GM19397 (cell line): ENCODE data around the gene ADCK2.
"Not testable (repeated sequence)": the region's sequence is repeated elsewhere in the genome, so short reads cannot be mapped to it uniquely, and the experiment has no call there.

Experiments used
- ATAC-seq: cut with Tn5 transposase; IDR thresholded peaks from one replicate; pipeline ENCODE4 v1.9.1; 2021; ENCODE audit warnings: mild to moderate bottlenecking, moderate library complexity; ENCODE audit not compliant: unreplicated experiment

The ADCK2 gene, protein sequence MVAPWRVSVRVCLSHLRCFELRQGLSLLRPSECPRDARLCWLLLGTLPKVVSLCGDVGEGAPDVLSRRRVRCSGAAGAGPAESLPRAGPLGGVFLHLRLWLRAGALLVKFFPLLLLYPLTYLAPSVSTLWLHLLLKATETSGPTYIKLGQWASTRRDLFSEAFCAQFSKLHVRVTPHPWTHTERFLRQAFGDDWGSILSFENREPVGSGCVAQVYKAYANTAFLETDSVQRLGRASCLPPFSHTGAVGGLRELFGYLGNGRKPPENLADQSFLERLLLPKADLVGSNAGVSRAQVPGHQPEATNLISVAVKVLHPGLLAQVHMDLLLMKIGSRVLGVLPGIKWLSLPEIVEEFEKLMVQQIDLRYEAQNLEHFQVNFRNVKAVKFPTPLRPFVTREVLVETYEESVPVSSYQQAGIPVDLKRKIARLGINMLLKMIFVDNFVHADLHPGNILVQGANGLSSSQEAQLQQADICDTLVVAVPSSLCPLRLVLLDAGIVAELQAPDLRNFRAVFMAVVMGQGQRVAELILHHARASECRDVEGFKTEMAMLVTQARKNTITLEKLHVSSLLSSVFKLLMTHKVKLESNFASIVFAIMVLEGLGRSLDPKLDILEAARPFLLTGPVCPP

GRCh38 chr7:140672382-140673062 is at the start of gene ADCK2:
ADCK2 (plus strand) TSS chr7:140672945; CDS start chr7:140673331, 386 bp downstream.
- ATAC-seq = peak; percentile 56

GRCh38 chr7:140623980-140624379 is 48.8 kb upstream of the ADCK2 start:
- no peak for ATAC-seq

GRCh38 chr7:140624392-140625191 is 48.2 kb upstream of the ADCK2 start:
- ATAC-seq = no peak

DNA sequence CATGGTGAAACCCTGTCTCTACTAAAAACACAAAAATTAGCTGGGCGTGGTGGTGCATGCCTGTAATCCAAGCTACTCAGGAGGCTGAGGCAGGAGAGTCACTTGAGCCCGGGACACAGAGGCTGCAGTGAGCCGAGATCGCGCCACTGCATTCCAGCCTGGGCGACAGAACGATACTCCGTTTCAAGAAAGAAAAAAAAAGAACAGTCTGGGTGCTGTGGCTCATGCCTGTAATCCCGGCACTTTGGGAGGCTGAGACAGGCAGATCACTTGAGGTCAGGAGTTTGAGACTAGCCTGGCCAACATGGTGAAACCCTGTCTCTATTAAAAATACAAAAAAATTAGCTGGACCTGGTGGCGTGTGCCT is 47.6 kb upstream of the ADCK2 start:
- ATAC-seq = not testable (repeated sequence)

- no peak for ATAC-seq
Measured at GRCh38 chr7:140625908-140626868, 46.6 kb upstream of the ADCK2 start.

DNA sequence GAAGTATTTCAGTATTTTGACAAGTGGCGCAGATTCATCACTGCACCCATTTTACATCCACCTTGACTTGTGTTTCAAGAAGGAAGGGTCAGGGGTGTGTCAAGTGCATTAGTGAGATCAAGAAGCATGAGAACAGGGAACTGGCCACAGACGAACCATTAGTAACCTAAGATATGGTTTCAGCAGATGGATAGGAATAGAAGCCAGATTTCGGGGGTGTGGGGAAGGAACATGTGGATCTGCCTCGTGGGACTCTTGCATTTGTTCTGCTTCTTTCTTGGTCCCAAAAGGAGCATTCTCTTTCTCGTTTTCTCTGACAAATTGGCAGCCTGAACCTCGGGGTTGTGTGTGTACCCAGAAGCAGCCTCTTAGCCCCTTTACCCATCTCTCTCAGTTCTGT is 41.7 kb upstream of the ADCK2 start:
- no peak for ATAC-seq

GRCh38 chr7:140631602-140632001 is 41.1 kb upstream of the ADCK2 start:
- no peak for ATAC-seq

DNA sequence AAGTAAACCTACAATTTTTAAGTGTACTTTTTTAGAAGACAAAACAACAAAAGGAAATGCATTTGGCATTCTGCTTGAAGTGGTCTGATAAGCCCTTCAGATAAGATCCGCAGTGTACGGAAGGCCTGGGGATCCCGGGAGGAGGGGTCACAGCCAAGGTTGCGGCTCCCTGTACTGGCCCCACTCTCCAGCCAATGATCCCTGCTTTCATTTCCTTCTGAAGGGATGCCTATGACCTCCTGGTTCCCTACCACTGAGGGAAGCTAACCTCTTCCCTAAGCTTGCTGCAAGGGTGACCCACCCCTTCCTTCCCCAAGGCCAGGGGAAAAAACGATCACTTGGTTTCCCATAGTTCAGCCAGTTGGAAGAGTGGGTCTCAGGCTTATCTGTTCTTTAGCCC is 37.4 kb upstream of the ADCK2 start:
- ATAC-seq = no peak

DNA sequence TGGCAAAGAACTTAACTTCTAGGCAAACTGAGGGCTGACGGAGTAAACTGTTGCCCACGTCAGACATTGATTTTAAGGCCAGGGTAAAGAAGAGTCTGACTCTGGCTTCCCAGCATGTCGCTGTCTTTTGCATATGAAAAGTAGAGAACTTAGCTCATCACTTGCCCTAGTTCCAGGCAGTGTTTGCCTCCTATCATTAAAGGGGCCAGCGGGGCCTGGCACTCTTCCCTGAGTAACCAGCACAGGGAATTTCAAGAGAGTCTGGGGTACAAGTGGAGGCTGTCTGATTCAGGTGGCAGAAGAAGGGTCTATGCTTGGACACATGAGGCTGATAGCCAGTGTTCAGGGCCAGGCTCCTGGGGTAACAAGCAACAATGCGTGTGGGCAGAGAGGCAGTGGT is 36.9 kb upstream of the ADCK2 start:
- ATAC-seq = no peak

DNA sequence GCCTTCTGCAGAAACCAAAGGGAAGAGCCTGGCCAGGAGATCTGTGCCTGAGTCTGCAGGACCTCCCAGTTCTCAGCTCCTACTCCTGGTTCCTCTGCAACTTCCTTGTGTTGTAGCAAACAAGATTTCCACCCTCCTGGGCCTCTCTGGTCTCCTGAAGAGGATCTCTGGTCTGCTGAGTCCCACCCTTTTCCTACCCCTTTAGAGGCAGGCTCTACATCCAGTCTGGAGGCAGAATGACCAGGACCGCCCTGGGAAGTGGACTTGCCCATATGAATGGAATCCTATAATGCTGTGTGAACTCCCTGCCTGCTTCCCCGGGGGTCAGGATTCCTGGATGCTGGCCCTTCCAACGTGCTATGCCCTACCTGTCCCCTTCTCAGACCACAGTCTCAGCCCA is 35.3 kb upstream of the ADCK2 start:
- no peak for ATAC-seq

- no peak for ATAC-seq
Measured at GRCh38 chr7:140638173-140638791, 34.5 kb upstream of the ADCK2 start.

GRCh38 chr7:140639366-140640053 is 33.2 kb upstream of the ADCK2 start:
- no peak for ATAC-seq

DNA sequence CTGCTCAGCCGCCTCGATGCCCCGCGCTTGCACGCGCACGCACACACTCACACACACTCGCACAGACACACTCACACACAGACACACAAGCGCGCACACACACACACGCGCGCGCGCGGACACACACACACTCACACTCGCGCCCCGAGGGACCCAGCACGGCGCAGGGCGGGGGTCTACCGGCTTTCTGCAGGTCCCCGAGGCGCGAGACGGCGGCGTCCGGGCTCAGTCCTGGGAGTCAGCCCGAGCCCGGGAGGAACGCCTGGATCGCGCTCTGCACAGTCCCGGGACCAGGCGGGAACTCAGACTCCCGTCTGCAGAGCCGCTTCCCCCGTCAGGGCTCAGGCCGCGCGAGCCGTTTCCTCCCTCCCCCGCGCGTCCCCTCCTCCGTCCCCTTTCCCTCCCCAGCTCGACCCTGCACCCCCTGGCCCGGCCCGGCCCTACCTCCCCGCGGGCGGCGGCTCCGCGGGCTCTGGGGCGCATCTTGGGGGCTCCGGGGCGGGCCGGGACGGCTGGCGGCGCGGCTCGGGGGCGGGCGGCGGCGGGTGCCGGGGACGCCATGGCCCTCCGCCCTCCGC is 32.6 kb upstream of the ADCK2 start:
- ATAC-seq = no peak

- ATAC-seq = no peak
Measured at GRCh38 chr7:140640727-140641523, 31.8 kb upstream of the ADCK2 start, which contains the start of gene DENND2A. DENND2A (minus strand) TSS chr7:140640813; CDS start chr7:140602397, 38,416 bp downstream.

DNA sequence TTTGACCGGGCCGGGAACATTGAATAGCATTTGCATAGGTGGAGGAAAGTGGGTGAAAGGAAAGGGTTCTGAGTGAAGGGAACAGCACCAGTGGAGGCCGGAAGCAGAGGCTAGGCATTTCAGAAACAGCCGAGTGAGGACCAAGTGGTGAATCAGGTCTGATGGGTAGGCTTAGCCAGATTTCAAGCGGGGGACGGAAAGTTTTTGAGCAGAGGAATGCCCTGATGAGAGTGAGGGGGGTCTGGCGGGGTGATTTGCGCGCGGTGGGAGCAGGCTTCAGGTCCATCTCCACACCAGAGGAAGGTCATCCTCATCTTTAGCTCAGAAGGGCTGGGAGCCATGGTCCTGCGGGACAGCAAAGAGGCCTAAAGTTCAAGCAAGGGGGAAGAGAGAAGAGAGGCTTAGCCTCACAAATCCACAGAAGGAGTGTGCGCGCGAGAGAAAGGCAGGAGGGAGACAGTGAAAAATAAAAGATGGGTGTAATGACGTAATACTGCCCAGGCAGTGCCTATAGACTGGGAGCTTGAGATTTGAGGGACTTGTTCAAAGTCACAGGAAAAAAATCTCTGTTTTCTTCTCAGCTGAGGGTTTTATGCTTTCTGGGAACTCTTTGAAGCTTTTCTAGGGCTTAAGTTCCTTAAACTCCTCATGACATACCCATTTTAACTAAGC is 31.1 kb upstream of the ADCK2 start:
- ATAC-seq = no peak

DNA sequence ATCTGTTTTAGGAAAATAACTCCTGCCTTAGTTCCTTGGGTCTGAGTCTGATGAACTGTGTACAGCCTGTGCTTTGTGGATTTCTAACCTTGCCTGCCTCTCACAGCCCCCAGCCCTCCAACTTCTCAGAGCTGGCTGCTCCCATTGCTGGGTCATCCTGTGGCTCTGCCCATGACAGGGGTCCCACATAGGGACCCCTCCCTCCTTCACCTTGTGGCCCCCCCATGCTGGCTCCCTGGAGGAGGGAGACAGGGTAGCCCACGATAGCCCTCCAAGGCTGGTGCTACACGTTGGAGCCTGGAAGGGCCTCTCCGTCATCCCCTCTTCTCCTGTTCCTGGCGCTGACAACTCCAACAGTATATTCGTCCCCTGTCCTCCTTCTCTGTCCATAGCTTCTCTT is 29.3 kb upstream of the ADCK2 start:
- ATAC-seq = no peak

DNA sequence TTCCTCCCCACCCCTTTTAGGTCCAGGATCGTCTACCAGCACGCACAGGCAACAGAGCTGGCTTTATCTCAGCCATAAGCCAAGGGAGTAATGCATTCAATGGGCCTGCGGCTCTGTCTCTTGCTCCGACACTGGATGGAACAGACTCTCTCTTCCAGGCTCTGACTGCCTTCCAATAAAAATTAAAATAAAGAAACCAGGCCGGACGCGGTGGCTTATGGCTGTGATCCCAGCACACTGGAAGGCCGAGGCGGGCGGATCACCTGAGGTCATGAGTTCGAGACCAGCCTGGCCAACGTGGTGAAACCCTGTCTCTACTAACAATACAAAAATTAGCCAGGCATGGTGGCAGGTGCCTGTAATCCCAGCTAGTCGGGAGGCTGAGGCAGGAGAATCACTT is 28.0 kb upstream of the ADCK2 start:
- not testable (repeated sequence) for ATAC-seq
